Measurements from ENCODE around the gene RNASE12.

DNA sequence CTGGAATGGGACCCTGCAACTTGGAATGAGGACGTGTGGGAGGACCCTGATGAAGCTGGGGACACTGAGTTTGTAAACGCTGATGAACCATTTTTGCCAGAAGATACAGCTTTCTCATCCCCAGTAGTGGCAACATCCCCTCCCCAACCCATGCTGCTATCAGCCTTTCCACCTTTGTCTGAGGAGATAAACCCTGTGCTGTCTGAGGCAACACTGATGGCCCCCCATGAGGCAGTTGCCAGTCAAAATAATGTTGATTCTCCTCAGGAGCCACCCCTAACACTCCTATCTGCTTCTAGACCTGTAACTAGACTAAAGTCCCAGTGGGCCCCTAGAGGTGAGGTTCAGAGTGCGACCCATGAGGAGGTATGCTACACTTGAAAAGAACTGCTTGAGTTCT is 22.8 kb downstream of the RNASE12 start:
- TF ChIP-seq EZH2 (IDR thresholded peaks at IDR 0.05; ENCODE audit: borderline replicate concordance), result no peak
- TF ChIP-seq, protein P1, sequence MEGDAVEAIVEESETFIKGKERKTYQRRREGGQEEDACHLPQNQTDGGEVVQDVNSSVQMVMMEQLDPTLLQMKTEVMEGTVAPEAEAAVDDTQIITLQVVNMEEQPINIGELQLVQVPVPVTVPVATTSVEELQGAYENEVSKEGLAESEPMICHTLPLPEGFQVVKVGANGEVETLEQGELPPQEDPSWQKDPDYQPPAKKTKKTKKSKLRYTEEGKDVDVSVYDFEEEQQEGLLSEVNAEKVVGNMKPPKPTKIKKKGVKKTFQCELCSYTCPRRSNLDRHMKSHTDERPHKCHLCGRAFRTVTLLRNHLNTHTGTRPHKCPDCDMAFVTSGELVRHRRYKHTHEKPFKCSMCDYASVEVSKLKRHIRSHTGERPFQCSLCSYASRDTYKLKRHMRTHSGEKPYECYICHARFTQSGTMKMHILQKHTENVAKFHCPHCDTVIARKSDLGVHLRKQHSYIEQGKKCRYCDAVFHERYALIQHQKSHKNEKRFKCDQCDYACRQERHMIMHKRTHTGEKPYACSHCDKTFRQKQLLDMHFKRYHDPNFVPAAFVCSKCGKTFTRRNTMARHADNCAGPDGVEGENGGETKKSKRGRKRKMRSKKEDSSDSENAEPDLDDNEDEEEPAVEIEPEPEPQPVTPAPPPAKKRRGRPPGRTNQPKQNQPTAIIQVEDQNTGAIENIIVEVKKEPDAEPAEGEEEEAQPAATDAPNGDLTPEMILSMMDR (IDR thresholded peaks at IDR 0.05; ENCODE audit: poor library complexity), result no peak
- no peak for TF ChIP-seq EZH2phosphoT487 (IDR thresholded peaks at IDR 0.05; ENCODE audit: low read depth, severe bottlenecking, unreplicated experiment)

Measured in hepatocyte (in vitro differentiated cells).